HL-60 (cell line): ENCODE results near the gene OSBPL6.
A peak's percentile ranks its signal among the peaks of the same experiment; 100 is the strongest.

Source experiments
- DNase-seq, 2 experiments: peaks; one replicate each; pipeline ENCODE4 v3.0.0-alpha.2; 2010 to 2020; ENCODE audit warnings: low read depth in 1 of 2, low spot score in 1 of 2
- H3K27ac ChIP-seq: fragments of 250-450 bp; sonication (Bioruptor Pico); replicated peaks from 2 replicates; pipeline ENCODE4 v1.5.1; 2020; ENCODE audit warnings: mild to moderate bottlenecking, moderate library complexity
- H3K27me3 ChIP-seq: fragments of 250-450 bp; sonication (Bioruptor Pico); 2 replicates; pipeline ENCODE4 v1.5.1; 2021; ENCODE audit warnings: mild to moderate bottlenecking, moderate library complexity; ENCODE audit not compliant: insufficient read depth, poor library complexity, severe bottlenecking
- H3K4me3 ChIP-seq: replicated peaks from 2 replicates; pipeline ENCODE4 v1.5.1; 2011; ENCODE audit warnings: mild to moderate bottlenecking, control low read depth, low read length; ENCODE audit not compliant: insufficient read depth
- CTCF ChIP-seq: IDR thresholded peaks from one replicate; pipeline ENCODE4 v1.5.1; 2011; ENCODE audit warnings: low read length, control low read depth, inconsistent platforms; ENCODE audit not compliant: insufficient read depth
- GABPA ChIP-seq: IDR thresholded peaks from 2 replicates; pipeline ENCODE4 v1.6.1; 2012; ENCODE audit warnings: low read depth
- POLR2AphosphoS5 ChIP-seq: IDR thresholded peaks from 2 replicates; pipeline ENCODE4 v1.6.1; 2012; ENCODE audit warnings: low read depth
- REST ChIP-seq: IDR thresholded peaks from 2 replicates; pipeline ENCODE4 v1.6.1; 2012; ENCODE audit warnings: low read depth; ENCODE audit not compliant: insufficient replicate concordance
- SPI1 ChIP-seq: IDR thresholded peaks from 2 replicates; pipeline ENCODE4 v1.6.1; 2012; ENCODE audit warnings: low read depth, mild to moderate bottlenecking, borderline replicate concordance

OSBPL6 gene

GRCh38 chr2:178301649-178302238, 107.4 kb downstream of the OSBPL6 start:
- H3K27ac ChIP-seq: no peak overlapping the region
- TF ChIP-seq CTCF (no peak), POLR2AphosphoS5 (no peak), GABPA (no peak), REST (no peak)
- no peak for DNase-seq

GRCh38 chr2:178304333-178304732, 110.0 kb downstream of the OSBPL6 start:
- Histone ChIP-seq H3K27ac (no peak overlapping the region), H3K4me3 (no peak overlapping the region), H3K27me3 (no peaks in the 10 kb centered on the region)
- DNase-seq: peak in 1 of 2 experiments; percentile 9
- TF ChIP-seq SPI1 (peak; percentile 39; the same call in 1 of the 2 replicates), POLR2AphosphoS5 (no peak), REST (no peak), GABPA (no peak), CTCF (no peak)

More at GRCh38 chr2:178301649-178302238, 107.4 kb downstream of the OSBPL6 start:
- H3K27me3 ChIP-seq: no peaks in the 10 kb centered on the region
- H3K4me3 ChIP-seq: no peak overlapping the region

- H3K4me3 ChIP-seq: no peak overlapping the region
- DNase-seq: peak; percentile 8 to 71
- no peak overlapping the region for H3K27ac ChIP-seq
- TF ChIP-seq CTCF (peak; percentile 62), GABPA (no peak), REST (no peak), SPI1 (peak; percentile 27; the same call in 1 of the 2 replicates)
- no peaks in the 10 kb centered on the region for H3K27me3 ChIP-seq
Observed at GRCh38 chr2:178306352-178307073, 112.2 kb downstream of the OSBPL6 start.
